TTC549 (cell line): ENCODE measurements around the gene SORCS1.

Experiments used
- FAIRE-seq: peaks from 2 replicates; lab custom pipeline; 2012; peaks lifted over from hg19 to GRCh38; lab: Jason Lieb, UNC

Gene SORCS1

DNA sequence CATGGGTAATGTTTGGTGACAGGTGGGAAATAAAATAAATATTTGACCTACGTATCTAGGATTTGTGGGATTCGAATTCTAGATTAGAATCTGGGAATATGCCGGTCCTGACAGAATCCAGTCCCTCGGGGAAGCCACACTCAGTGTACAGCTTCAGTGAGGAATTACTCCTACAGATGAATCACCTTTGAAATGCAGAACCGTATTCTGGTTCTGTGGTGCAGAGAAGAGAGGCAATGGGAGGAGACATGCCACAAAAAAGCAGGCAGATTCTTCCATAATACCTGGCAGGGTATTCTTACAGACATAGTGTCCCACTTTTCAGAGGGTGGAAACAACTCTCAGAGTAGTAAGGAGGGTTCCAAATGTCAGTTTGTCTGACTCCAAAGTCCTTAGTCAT is 286.9 kb downstream of the SORCS1 start:
- FAIRE-seq: no peak

DNA sequence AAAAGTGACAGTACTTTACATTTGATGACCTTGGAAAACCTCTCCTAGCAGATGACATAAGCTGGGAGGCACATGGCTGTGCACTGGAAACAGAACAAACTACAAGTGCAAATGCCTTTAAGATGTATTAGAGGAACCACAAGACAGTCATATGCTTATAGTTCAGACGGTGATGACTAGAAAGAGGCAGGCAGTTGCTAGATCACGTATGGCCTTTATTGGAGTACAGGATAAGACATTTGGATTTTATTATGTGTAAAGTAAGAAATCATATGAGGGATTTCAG is 290.0 kb downstream of the SORCS1 start:
- FAIRE-seq: no peak

DNA sequence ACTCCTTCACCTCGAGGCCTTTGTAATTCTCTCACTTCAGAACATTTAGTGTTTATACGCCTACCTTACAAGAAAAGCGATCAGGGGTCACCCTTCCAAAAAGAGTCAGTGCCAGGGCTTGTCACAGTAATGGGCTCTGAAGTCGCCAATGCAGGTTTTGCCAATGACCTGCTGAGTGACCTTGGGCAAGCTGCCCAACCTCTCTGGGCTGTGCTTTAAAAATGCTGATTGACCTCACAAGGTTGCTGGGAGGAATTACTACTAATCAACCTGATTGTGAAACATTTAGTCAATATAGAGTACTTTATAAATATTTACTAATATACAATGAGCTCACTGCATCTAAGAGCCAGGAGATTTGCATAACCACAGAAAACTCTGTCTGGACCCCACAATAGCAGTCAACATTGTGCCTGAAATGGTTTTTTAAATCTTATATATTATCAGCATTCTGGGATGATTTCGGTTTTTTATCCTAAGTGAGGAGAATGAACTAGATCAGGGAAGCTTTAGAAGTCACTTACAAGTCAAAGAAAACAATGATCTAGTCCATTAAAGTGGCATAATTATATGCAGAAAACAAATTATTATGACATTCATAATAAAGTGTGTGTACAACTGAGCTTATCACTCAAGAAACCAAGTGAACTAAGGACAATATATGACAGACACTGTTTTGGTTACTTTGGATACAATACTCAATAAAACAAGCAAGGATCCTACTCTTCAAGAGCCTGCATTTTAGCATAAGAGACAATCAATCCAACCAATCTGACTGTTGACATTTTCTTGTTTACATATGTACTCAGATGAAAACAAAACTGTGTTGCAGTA is 290.5 kb downstream of the SORCS1 start:
- no peak for FAIRE-seq

DNA sequence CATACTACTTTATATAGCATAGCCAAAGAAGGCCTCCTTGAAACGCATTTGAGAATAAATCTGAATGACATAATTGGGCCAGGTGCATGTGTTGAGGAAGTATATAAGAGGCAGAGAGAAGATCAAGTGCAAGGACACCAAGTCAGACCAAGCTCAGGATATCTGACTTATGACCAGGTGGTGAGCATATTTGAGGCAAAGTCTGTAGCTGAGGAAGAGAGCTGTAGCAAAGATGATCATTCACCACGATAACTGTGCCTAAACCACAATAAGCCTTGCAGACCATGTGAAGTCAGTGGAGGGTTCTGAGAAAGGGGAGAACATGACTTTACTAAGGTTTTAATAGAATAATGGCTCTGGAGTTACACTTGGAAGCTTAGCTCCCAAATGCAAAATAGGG is 292.3 kb downstream of the SORCS1 start:
- FAIRE-seq: no peak

DNA sequence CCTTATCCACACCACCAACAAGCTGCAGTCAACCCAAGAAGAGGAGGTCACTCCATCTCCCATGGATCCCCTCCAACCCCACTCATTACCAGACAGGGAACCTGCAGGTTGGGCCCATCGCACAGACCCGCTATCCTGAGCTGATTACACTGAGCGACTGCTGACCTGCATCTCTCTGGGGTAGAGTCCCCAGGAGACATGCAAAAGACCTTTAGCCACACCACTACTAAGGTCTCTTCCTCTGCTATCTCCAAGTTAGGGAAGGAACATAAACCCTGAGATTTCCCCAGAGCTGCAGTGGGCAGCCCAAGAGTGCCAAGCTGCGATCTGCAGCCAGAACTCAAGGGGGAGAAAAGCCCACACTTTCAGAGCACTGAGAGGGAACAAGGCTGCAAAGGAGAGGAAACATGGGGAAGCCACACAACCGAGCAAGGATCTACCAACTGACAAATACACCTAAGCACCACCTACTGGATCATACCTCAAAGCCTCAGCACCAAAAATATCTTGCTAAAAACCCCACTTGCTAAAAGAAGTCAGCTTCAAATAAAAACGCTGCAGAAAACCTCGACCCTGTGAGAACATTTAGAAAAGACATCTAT is 298.2 kb downstream of the SORCS1 start:
- no peak for FAIRE-seq

DNA sequence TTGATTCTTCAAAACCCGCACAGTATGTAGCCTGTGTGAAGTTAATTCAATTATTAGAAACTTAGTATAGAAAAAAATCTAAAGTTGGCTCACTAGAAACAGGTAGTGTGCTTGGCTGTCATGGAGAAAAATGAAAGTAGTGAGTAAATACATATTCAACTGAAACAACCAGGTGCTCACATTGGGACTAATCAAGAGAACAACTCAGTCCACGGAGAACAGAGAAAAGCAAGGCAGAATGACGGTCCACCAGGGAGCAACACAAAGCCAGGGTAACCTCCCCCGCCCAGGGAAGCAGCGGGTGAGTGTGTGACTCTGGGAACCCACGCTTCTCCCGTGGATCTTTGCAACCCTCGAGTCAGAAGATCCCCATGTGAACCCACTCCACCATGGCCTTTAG is 300.5 kb downstream of the SORCS1 start:
- FAIRE-seq: no peak

DNA sequence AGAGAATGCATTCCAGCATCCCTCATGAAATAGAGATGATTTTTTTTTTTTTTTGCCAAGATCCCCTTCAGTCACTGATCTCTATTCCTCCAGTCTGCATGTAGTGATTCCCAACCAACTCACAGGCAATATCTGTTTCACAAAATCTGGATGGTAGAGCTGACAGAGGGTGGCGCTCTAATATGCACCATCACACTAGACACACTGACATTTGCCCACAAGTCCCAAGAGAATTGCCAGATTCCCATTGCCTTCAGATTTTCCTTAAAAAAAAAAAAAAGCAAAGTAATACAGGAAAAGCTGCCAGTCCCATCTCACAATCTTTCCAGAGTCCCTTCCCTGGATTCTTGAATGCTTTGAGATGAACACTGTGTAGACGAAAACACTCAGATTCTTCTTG is 301.0 kb downstream of the SORCS1 start:
- FAIRE-seq: no peak

DNA sequence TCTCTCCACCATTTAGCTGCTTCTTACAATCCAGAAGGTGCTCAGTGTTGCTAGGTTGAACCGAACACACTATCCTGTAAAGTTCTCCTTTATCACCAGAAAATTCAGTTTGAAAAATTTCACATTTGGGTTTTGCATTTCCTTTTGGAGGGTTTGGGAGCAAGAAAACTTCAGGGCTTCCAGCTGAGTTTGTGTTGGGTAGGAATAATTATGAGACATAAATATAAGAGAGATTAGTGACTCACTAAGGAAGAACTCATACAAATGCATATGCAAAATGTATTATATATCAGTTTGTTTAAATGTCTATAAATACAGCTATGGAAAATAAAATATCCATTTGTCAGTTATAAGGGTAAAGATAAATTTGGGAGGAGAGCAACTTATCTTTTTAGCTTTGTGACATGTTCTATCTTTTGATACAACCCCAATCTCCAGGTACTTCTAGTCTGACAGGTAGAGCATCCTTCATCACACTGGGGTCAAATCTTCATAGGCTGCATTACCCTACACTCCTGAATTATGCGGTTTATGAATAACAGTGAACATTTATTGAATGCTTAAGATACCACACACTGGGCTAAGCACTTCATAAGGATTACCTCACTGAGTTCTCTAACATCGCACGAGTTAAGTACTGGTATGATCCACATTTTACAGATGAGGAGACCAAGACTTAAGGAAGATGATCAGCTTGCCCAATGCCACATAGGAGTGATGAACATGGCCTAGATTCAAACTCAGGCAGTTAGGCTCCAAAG is 304.4 kb downstream of the SORCS1 start:
- no peak for FAIRE-seq

DNA sequence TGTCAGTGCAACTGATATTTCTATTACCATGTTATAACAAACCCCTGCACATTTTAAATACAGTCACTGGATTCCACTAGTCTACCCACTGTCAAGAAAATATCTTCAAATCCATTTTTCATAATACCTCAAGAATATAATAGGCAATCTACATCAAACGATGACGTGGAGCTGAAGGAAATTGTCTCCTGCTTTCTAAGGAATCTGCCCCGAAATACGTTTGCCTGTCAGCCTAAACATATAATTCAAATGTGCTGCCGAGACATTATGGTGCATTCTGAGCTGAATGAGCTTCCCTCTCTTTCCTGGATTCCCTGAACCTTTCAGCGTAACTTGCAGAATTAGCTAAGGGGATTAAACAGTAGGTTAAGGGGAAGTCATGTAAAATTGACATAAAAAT is 306.8 kb downstream of the SORCS1 start:
- no peak for FAIRE-seq

DNA sequence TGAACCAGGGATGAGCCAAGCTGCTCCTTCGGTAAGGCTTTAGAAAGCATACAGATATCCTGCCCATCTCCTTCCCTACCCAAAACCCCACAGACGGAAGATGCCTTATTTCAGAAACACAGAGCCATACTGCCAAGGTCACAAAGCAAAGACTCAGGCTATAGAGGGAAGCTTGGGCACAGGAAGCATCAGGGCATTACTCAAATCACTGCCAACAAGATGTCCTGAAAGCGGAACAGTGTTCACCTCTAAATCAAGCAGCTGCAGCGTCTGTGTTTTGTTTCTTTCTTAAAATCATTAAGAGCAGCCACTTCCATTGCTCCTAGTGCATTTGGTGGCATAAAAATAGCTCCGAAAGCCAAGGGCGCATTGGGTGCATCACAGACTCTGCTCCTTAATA is 307.3 kb downstream of the SORCS1 start:
- FAIRE-seq: no peak

DNA sequence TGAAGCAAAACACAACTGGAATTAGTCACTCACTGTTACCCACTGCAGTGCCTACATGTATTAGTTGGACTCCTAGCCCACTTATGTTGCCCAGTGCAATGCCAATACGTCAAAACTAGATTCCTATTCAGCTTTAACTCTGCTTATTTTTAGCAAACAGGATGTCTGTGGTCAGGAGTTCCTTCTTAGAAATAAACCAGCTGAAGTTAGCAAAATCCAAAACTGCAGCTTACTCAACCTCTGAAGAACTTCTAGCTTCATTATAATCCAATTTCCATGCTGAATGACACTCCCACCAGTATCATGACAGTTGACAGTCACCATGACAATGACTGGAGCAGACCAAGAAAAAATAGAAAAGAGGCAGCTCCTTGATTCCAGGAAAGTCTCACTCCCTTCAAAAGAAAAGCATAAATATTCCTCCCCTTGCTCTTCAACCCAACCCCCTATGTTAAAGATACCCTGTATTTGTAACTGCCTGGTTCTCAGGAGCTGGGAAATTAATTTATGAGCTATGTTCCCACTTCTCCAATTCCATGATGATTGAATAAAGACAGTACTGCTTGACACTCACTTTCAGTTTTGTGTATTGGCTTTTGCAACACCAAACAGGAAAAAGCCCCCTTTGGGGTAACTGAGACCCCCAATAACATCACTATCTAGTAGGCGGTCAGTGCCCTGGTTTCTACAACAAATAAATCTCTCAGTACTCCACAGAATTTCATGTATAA is 327.4 kb downstream of the SORCS1 start:
- FAIRE-seq: no peak

DNA sequence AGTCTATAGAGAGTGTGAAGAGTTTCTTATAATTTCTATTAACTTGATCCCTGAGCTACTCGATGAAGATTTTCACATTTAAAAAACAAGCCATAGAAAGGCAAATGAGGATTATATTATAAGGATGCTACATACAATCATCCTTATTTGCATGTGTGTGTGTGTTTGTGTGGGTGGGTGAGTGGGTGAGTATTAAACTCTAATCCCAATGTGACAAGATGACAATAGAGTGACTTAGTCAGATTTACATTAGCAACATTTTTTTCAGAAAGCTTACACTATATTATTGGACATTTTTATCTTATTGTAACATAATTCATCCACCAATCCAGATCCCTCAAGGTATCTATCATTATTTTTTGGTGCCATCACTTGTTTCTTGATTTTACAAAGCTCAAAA is 331.7 kb downstream of the SORCS1 start:
- FAIRE-seq: no peak

DNA sequence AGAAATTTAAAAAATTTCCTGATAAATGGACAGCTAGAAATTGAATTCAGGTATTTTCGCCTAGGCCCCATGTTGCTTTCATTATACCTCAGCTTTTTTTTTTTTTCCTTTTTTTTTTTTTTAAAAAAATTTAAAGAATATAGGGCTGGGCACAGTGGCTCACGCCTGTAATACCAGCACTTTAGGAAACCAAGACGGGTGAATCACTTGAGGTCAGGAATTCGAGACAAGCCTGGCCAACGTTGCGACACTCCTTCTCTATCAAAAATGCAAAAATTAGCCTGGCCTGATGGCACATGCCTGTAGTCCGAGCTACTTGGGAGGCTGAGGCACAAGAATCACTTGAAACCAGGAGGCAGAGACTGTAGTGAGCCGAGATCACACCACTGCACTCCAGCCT is 334.0 kb downstream of the SORCS1 start:
- FAIRE-seq: no peak

DNA sequence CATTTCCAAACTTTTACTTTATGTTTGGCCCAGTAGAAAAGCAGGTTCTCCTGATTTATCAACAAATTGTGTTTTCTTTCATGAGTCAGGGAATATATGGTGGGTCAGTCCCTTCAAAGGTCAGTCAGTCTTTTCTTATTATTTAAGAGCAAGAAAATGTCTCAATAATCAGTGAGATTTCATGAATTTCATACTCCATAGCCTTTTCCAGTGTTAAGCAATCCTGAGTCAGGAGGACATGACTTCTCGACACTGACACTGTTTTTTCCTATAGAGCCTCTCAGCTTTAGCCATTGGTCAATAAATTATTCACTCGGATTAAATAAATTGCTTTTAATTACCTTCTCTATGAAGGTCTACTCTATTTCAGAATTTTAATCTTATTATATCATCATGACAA is 334.5 kb downstream of the SORCS1 start:
- FAIRE-seq: no peak

DNA sequence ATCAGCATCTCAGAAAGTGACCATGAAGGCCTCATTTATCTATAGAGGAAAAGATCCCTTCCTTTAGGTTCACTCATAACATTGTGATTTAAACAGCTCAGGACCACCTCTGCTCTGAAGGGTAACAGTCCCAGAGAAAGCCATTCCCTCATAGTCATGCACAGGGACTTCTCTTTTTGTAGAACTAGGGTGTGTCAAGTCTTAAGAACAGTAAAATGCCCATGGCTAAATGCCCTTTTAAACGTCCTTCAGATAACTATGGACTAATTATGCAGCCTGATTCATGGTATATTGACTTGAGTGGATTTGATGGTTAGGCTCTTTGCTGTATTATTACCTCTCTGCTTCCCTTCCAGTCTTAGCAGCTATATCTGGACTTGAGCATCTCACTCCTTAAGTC is 337.8 kb downstream of the SORCS1 start:
- no peak for FAIRE-seq

DNA sequence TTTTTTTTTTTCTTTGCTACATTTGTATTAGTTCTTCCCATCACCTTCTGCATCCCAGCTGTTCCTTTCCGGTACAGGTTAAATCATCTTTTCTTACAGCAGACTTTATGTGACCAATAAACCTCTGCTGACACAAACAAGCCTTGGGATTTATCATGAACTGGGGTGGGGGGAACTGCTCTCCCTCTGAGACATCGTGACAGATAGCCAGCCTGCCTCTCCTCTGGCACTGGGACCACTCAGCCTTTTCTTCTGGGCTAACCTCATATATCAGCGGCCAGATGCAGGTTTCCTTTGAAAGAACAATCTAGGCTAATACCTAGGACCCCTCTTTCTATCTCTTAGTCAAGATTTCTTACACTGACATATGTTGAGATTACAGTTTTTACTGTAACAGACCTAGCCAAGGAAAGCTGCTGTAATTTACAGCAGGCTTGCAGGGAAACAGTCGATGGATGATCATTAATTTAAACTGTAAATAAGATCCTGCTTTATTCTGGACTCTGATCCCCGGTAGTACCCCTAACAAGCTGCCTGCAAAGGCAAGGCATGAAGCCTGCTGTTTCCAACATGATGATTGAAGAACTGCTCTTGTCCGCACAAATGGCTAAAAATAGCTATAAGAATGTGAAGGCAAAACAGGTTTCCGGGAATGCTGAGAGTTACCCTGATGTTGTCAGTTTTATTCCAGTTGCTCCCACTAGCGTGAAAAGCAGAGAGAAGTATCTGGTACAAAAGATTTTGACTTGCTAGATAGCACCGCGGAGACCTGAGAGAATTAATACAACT is 338.7 kb downstream of the SORCS1 start:
- no peak for FAIRE-seq

DNA sequence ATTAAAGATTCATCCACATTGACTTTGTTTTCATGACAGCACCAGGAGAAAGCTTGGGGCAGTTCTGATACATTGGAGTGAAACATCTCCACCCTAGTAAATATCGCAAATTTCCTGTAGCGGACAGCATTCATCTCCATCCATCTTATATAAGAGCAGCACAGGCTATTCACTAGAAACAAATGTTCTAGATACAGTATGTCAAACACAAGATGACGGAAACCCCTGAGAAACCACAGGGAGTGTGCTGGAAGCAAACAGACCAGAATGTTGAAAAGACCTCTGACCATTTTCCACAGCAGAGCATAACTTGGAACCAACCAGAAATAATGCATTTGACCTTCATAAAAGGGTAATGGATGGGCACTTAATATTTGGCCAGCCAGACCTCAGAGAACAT is 343.9 kb downstream of the SORCS1 start:
- no peak for FAIRE-seq

DNA sequence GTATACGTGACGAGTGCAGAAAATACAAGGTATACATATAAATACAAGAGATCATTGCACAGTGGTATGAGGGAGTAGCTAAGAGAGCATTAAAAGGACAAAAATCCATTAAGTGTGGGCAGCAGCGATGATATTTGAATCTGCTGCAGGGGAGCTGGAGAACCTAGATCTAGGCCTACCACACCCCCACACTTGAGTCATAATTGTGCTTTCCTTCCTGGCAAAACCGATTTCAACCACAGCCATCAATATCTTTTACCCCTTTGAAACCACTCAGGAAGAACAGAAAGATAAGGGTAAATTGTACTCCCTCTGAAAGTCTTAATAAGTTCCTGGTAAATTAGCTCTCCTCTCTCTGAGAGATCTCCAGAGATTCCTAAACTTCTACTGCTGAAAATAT is 345.0 kb downstream of the SORCS1 start:
- no peak for FAIRE-seq

DNA sequence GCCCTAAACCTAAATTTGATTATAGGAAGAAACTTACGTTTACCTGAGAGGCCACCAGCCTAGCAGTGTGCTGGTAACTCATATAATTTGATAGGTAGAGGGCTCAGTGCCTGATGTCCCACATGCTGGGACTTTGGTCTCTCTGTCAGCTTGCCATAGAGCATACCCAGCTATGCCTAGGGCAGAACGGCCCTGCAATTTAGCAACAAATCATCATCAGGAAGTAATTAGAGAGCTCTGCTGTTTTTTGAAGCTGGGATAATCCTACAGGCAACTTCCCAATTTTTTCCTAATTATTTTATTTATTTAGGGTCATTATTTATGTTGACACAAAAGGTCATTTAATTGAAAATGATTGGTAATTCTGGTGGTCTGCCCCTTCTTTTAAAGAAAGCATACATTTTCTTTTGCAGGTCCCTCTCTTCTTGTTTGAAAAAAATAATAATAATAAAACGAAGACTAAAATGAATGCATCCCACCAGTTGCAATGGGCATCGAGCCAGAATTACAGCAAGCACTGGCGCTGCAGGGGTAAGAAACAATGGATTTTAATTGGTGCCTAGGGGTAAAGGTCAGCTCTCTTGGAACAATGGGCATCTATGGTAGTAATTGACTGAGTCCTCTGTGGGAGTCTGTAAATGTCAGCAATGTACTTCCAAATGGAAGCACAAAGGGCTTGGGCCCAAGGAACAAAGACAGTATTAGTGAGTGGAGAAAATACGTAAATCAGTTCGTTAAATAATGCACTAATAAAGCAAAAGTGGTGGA is 348.0 kb downstream of the SORCS1 start:
- no peak for FAIRE-seq

DNA sequence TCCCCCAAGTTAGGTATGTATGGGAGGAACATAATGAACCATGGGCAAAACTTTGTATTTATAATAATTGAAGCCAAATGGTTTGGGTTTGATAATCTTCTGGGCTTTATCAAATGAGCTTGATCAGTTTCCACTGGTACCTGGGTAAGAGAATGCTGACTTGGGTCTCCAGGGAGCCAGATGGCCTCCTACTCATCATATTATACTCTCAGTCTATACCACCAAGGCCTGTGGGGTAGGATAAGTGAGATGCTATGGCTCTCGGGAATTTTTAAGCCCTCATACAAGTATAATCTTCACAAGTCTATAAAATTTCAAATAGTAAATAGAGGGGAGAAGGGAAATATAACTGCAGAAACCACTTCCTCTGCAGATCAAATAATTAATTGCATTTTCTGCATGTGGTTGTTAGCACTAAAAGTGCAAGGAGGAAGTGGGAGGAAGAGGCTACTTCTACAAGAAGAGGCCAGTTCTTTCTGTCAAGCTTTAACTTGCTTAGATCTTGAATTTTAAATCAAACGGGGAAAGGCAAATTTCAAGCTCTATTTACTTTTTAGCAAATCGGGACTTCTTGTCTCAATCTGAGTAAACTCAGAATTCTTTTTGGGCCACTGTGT is 349.0 kb downstream of the SORCS1 start:
- FAIRE-seq: no peak

DNA sequence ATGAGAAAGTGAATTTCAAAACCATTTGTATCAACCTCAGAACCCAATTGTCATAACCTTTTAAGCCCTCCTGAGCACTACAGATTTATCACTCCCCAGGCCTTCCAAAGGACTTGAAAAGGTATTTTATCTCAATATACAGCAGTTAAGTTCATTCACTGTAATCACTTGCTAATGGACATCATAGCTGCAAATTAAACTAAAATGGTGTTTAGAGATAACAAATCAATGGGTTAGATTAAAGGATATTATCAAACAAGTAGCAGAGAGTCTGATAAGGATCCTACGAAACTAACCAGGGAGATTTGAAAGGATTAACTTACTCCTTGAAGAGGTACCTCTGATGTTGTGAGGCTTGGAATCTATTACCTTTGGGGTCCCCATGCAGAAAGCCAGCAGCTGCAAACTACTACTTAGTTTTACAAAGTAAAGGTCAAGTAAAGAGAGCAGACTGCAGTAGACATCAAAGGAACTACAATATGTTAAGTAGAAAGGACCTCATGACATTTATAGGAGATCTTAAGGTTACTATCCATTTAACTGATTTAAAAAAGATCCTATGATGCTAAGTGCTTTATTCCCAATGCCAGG is 359.4 kb downstream of the SORCS1 start:
- no peak for FAIRE-seq
